Measurements from ENCODE around the gene ACAN.

Gene ACAN

DNA sequence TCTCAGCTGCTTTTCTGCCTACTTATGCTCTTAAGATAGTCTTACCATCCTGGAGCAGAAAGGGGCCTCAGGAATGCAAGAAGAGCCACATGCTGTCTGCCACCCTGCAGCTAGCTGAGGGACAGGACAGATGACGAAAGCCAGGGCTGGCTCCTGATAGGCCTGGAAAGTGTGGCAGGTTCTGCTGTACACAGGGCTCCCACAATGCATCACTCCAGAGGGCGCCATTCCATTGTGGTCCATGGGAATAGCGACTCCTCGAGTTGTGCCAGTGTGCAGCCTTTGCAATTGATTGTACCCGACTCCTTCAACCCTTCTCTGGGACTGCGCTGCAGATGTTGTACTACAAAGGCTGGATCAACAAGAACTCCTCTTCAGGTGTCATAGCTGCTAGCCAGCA lies 11.2 kb downstream of the ACAN start:
- H3K4me3 ChIP-seq (ENCODE audit: low read depth, low read length): no peak overlapping the region
- in situ Hi-C loops (cut with HindIII; ENCODE audit: low sequenced_read_pairs): no loop called here
- TF ChIP-seq, protein P1, sequence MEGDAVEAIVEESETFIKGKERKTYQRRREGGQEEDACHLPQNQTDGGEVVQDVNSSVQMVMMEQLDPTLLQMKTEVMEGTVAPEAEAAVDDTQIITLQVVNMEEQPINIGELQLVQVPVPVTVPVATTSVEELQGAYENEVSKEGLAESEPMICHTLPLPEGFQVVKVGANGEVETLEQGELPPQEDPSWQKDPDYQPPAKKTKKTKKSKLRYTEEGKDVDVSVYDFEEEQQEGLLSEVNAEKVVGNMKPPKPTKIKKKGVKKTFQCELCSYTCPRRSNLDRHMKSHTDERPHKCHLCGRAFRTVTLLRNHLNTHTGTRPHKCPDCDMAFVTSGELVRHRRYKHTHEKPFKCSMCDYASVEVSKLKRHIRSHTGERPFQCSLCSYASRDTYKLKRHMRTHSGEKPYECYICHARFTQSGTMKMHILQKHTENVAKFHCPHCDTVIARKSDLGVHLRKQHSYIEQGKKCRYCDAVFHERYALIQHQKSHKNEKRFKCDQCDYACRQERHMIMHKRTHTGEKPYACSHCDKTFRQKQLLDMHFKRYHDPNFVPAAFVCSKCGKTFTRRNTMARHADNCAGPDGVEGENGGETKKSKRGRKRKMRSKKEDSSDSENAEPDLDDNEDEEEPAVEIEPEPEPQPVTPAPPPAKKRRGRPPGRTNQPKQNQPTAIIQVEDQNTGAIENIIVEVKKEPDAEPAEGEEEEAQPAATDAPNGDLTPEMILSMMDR (IDR thresholded peaks at IDR 0.05; ENCODE audit: low read depth, low read length): no peak
- no peak for DNase-seq (ENCODE audit: low read depth, low spot score)

DNA sequence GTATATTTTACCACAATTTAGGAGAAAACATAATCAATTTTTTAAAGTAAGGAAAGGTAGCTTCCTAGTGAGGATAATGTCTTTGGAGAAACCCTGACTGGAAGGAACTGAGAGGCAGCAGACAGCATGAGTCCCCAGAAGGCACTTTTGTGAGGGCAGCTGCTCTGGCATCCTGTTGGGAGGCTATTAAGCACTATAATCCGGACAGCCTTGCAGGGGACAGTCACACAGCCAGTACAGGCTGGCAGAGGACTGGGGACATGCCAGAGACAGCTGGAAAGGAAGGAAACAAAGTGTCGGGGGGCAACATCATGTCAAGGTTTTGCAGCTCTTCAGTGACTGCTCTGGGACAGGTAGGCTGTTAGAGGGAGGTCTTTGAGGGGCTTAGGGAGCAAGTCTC lies 15.7 kb downstream of the ACAN start:
- H3K4me3 ChIP-seq (ENCODE audit: low read depth, low read length): no peak overlapping the region
- DNase-seq (ENCODE audit: low read depth, low spot score): no peak
- in situ Hi-C loops (cut with HindIII; ENCODE audit: low sequenced_read_pairs): no loop called here
- TF ChIP-seq, protein P1 (IDR thresholded peaks at IDR 0.05; ENCODE audit: low read depth, low read length): no peak

DNA sequence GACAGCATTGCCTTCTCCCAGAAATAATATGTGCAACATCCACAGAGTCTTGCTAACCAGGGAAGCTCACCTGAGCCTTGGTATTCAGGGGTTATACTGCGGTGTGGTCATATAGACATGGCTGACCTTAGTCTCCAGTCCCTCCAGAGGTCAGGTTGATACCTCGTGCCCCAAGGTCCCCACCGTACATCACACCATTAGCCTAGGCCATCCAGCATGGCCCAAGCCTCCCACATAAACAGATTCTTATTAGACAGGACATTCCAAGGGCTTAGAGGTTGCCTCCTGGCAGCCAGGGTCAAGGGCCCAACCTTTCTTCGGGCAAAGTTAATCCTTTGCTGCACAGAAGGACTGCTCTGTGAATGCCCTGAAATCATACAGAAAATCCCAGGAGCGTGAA lies 18.8 kb downstream of the ACAN start:
- no peak for DNase-seq (ENCODE audit: low read depth, low spot score)
- no peak overlapping the region for H3K4me3 ChIP-seq (ENCODE audit: low read depth, low read length)
- in situ Hi-C loops (cut with HindIII; ENCODE audit: low sequenced_read_pairs): no loop called here
- TF ChIP-seq, protein P1 (IDR thresholded peaks at IDR 0.05; ENCODE audit: low read depth, low read length): no peak

DNA sequence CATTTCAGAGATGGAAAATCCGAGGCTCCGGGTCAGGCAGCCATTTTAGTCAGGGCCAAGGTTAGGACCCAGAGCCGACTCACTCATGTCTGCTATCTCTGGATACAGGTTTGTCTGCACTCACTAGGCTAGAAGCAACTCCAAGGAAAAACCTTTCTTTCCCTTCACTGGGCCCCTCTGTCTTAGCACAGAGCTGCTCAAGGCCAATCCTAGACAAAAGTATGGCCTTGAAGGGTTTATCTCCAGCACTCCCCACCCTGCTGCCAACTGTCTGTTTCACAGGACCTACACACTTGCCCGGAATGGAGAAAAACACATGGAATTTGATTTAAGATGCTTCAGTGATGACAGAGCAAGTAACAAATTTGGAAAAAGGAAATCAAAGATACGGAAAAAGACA lies 25.6 kb downstream of the ACAN start:
- DNase-seq (ENCODE audit: low read depth, low spot score): no peak
- TF ChIP-seq, protein P1 (IDR thresholded peaks at IDR 0.05; ENCODE audit: low read depth, low read length): no peak
- in situ Hi-C loops (cut with HindIII; ENCODE audit: low sequenced_read_pairs): no loop called here

DNA sequence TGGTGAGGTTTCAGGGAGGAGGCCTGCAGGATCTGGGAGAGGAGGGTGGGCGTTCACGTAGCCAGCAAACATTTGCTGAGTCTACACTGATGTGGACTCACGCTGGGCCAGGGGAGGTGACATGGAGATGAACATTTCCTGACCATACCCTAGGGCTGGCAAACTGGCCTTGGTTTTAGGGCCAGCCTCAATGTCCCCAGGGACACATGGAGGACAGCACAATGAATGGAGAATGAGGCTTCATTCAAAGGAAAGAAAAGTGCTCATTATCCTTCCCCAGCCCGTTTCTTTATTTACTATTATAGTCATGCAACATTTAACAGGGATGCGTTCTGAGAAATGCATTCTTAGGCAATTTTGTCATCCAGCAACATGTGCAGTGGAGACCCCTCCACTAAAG lies 26.8 kb downstream of the ACAN start:
- in situ Hi-C loops (cut with HindIII; ENCODE audit: low sequenced_read_pairs): no loop called here
- DNase-seq (ENCODE audit: low read depth, low spot score): no peak
- no peak overlapping the region for H3K4me3 ChIP-seq (ENCODE audit: low read depth, low read length)
- TF ChIP-seq, protein P1 (IDR thresholded peaks at IDR 0.05; ENCODE audit: low read depth, low read length): no peak

More for the DNA sequence above, 25.6 kb downstream of the ACAN start:
- no peak overlapping the region for H3K4me3 ChIP-seq (ENCODE audit: low read depth, low read length)

DNA sequence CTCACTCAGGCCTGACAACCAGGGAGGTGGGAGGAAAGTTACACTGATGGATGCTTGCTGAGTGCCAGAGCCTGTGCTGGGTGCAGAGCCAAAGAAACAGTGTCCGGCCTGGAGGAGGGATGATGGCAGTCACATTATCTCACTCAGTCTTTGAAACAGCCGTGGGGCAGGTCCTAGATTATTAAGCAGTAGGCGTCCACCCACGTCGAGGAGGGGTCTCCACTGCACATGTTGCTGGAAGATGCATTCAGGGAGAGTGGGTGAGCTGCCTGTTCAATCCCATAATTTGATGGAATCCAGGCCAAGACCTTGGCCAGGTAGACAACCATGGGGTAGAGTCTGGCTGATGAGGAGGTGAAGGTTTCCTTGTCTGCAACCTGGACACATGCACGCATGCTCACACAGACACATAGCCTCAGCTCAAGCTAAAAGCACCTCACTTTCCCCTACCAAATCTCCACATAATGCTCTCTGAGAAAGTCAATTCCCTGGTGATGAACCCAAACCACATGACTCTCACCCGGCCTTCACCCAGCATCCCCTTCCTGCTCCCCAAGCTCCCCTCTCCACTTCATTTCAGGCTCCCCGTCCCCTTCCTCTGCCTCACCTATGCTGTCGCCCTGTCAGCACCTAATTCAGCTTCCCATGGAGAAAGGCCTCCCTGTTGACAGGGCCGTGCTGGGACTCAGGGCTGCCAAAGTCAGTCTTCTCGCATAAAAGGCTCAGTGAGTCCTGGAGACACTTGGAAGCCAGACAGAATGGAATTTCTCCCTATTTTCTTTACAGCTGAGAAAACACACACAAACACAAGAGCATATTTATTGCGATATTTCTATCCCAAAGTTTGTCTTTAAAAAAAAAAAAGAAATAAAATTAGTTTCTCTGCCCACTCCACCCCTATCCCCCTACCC lies 29.8 kb downstream of the ACAN start:
- TF ChIP-seq, protein P1 (IDR thresholded peaks at IDR 0.05; ENCODE audit: low read depth, low read length): no peak
- in situ Hi-C loops (cut with HindIII; ENCODE audit: low sequenced_read_pairs): no loop called here
- H3K4me3 ChIP-seq (ENCODE audit: low read depth, low read length): no peak overlapping the region
- no peak for DNase-seq (ENCODE audit: low read depth, low spot score)

Data from astrocyte of the spinal cord (primary cell).